ENCODE measurements around the gene RGR.

- TF ChIP-seq CTCF (IDR thresholded peaks at IDR 0.05), result no peak
- TF ChIP-seq POLR2A (IDR thresholded peaks at IDR 0.05), result no peak
Observed at GRCh38 chr10:84234479-84234878, 10.4 kb upstream of the RGR start.

Data from Peyer's patch (tissue), 4 donors.